ENCODE data around the gene ZNF423.

ZNF423 gene

DNA sequence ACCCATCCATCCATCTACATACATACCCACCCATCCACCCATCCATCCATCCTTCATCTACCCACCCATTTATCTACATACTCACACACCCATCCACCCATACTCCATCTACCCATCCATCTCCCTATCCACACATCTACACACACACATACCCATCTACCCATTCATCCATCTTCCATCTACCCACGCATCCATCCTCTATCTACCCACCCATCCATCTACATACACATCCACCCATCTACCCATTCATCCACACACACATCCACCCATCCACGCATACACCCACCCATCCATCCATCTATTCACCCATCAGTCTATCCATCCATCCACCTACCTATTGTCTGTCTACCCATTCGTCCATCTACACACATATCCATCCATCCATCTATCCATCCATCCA lies 227.8 kb downstream of the ZNF423 start:
- TF ChIP-seq, protein P1, sequence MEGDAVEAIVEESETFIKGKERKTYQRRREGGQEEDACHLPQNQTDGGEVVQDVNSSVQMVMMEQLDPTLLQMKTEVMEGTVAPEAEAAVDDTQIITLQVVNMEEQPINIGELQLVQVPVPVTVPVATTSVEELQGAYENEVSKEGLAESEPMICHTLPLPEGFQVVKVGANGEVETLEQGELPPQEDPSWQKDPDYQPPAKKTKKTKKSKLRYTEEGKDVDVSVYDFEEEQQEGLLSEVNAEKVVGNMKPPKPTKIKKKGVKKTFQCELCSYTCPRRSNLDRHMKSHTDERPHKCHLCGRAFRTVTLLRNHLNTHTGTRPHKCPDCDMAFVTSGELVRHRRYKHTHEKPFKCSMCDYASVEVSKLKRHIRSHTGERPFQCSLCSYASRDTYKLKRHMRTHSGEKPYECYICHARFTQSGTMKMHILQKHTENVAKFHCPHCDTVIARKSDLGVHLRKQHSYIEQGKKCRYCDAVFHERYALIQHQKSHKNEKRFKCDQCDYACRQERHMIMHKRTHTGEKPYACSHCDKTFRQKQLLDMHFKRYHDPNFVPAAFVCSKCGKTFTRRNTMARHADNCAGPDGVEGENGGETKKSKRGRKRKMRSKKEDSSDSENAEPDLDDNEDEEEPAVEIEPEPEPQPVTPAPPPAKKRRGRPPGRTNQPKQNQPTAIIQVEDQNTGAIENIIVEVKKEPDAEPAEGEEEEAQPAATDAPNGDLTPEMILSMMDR (IDR thresholded peaks at IDR 0.05; ENCODE audit: insufficient read depth, low read depth, low read length, missing control alignments): no peak
- DNase-seq (ENCODE audit: low read depth): no peak
- no peak overlapping the region for H3K4me3 ChIP-seq (ENCODE audit: low read length)

DNA sequence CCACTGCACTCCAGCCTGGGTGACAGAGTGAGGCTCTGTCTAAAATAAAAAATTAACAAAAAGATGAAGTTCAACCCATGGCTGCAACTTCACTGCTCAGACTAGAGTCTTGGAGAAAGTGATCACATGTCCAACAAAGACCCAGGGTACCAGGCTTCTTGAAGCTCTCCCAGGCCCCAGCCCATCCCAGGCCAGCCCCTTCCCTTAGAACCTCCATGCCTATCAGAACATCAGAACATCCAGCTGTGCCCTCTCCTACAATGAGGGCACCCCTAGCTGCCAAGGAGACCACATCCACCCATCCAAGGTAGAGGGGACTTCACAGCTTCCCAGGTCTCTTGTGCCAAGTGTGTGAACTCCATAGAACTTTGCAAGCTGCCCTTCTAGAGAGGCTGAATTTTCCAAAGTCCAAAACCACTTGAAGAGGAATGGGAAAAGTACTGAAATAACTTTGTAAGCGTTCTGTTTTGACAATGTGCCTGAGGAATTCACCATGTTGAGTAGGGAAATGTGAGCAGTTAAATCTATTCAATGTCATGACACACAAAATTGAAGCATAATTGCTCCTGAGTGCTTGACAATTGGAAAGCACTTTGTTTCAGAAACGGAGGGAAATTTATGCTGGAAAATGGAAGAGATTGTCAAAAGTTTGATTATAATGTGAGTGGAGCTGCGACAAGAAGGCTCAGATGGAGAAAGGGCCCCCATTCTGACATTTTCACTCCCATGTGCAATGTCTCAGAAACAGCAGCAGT lies 230.4 kb downstream of the ZNF423 start:
- no peak overlapping the region for H3K4me3 ChIP-seq (ENCODE audit: low read length)
- no peak for DNase-seq (ENCODE audit: low read depth)
- TF ChIP-seq, protein P1 (IDR thresholded peaks at IDR 0.05; ENCODE audit: insufficient read depth, low read depth, low read length, missing control alignments): no peak

DNA sequence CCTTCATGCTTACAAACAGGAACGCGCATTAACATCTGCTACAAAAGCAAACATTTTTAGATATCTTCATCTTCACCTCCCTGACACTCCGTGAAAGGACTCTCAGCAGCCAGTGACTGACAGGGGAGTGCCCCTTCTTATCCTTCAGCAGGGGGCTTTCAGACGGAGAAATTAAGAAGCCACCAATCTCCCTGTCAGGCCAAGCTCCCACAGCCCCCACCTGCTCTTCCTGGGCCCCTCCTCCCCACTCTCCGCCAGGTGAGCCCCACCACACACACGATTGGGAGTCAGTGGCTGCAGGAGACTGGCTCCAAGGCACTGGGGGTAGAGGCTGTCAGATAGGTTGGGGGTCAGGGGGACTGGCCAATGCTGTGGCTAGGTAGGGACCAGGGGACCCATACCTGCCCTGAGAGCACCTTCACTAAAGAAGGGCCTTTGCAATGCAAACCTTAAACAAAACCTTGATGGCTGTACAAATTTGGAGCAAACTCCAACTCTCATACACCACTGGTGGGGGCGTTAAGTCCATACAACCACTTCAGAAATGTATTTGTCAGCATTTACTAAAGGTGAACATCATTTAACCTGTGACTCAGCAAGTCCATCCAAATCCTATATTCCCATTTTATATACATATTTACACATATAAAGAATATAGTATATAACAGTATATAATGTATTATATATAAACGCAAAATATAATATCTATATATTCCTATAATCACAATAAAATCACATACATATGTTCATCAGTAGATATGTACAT lies 232.2 kb downstream of the ZNF423 start:
- no peak for DNase-seq (ENCODE audit: low read depth)
- no peak overlapping the region for H3K4me3 ChIP-seq (ENCODE audit: low read length)
- TF ChIP-seq, protein P1 (IDR thresholded peaks at IDR 0.05; ENCODE audit: insufficient read depth, low read depth, low read length, missing control alignments): no peak

DNA sequence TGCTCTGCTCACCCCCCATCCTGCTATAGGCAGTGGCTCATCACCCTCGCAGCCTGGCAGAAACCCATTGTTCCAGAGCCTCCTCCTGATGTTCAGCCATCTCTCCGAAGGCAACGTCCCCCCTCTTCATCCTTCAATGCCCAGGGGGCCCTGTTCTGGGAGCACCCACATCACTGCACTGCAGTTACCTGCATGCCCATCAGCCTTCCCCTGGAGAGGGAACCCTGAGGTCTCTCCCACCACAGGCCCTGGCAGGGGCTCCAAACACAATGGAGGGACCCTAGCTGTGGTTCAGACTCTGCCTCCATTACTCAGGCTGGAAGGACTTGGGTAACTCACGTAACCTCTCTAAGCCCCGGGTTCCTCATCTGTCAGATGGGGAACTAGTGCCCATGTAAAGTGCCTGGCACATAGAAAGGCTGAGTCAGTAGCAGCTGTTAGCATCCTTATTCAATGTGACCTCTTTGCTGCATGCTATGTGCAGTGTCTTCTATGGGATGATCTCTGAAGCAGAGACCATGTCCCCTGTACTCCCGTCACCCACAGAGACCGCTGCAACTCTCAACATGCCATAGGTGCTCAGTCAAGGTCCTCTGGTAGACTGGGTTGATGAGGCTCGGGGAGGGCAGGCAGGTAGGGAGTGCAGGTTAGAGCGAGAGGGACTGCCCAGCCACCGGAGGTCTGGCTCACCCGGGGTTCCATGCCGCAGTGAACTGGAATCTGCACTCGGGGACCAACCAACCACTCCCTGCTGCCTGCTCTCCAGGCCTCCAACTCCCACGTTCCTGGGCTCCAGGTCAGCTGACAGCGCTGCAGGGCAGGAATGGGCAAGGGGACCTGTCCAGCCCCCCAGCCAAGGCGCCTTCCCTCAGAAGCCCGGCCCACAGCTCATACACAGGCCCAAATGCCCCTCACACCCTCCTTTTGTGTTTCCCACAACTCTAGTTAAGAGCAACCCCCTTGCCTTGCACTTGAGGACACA lies 233.2 kb downstream of the ZNF423 start:
- no peak for DNase-seq (ENCODE audit: low read depth)
- H3K4me3 ChIP-seq (ENCODE audit: low read length): no peak overlapping the region
- TF ChIP-seq, protein P1 (IDR thresholded peaks at IDR 0.05; ENCODE audit: insufficient read depth, low read depth, low read length, missing control alignments): no peak

DNA sequence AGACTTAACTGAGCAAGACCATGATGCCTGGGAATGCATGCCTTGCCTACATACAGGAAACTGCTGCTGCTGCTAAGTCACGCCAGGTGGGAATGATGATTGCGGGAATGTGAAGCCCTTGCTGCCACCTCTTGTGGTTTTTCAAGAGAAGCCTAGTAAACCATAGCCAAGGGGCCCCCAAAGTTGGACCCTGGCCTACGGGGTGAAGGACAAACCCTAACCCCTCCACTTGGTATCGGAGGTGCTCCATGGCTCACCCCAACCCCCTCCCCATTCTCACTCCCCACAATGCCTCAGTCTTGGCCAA lies 233.9 kb downstream of the ZNF423 start:
- TF ChIP-seq, protein P1 (IDR thresholded peaks at IDR 0.05; ENCODE audit: insufficient read depth, low read depth, low read length, missing control alignments): no peak
- no peak for DNase-seq (ENCODE audit: low read depth)
- H3K4me3 ChIP-seq (ENCODE audit: low read length): no peak overlapping the region

DNA sequence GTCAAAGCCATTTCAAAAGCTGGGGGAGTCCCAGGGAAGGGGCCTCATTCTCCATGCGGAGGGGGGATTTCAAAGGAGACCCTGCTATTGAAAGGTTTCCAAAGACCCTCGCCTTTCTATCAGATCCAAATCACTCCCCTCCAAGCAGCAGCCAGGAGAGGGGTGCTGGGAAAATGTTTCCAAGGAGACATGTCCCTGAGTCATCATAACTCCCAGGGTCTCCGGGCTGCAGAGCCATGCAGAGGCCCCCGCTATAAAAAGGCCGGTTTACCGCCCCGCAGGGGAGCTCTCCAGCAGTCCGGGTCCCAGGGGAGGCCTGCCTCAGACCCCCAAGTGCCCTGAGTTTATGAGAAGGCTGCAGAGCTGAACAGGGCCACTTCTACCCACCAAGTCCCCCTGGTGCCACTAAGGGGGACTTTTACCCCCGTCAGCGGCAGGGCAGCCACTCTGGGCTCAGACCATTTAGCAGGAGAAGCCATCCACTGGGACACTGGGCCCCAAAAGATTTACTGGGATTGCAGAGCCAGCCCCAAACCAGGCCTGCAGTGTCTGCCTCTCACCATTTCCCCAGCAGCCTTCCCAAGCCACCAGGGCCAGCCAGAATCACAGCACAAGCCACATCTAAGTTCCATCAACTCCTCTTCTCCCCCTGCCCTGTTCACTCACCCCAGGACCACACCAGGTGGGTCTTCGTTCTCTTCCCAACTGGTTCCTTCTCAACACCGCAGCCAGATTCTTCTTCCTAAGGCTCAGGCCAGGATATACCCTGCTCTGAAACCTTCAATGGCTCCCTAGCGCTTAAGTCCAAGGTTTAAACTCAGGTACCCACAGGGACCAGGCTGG lies 234.4 kb downstream of the ZNF423 start:
- H3K4me3 ChIP-seq (ENCODE audit: low read length): no peak overlapping the region
- TF ChIP-seq, protein P1 (IDR thresholded peaks at IDR 0.05; ENCODE audit: insufficient read depth, low read depth, low read length, missing control alignments): no peak
- DNase-seq (ENCODE audit: low read depth): no peak
